ENCODE measurements around the gene HES1. TPM values are rescaled to one million over a fixed set of nuclear protein-coding genes. Genes with fewer than 3 reads are reported as not detected.

Gene HES1
- total and polyA plus RNA-seq, 8 donors, result 18.1 to 133 (median 98.3) TPM

DNA sequence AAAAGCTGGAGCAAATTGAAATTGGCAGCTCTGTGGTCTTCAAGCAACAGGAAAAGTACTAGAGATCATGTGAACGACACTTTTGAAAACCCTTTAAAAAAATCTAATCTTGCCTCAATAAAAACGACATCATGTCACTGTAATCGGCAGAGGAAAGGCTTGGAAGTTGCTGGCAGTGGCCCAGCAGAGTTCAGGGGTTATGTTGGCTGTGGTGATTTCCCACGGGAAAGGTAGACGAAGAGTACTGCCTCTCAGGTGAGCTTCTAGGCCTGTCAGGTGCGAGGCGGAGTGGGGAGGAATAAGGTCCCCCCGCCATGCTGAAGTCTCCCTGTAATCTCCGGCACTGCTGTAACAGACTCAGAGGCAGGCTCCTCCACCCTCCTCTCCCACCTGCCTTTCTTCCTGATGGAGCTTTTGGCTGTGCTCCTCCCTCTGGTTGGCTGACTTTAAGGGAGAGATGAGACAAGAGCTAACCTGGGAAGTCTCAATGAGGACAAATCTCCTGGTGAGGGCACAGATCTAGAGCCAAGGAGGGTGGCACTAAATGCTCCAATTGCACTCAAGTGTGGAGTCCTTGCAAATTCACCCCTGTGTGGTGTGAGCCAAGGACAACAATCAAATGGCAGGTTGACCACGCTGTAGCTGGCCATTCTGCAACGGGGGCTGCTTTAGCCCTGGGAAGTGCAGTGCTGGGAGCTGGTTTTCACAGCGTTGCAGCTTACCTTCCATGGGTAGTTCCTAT is 18.7 kb upstream of the HES1 start:
- TF ChIP-seq, protein P1, sequence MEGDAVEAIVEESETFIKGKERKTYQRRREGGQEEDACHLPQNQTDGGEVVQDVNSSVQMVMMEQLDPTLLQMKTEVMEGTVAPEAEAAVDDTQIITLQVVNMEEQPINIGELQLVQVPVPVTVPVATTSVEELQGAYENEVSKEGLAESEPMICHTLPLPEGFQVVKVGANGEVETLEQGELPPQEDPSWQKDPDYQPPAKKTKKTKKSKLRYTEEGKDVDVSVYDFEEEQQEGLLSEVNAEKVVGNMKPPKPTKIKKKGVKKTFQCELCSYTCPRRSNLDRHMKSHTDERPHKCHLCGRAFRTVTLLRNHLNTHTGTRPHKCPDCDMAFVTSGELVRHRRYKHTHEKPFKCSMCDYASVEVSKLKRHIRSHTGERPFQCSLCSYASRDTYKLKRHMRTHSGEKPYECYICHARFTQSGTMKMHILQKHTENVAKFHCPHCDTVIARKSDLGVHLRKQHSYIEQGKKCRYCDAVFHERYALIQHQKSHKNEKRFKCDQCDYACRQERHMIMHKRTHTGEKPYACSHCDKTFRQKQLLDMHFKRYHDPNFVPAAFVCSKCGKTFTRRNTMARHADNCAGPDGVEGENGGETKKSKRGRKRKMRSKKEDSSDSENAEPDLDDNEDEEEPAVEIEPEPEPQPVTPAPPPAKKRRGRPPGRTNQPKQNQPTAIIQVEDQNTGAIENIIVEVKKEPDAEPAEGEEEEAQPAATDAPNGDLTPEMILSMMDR (IDR thresholded peaks at IDR 0.05), result no peak
- intact Hi-C loops (cut with DNase I), result no loop called here
- Histone ChIP-seq H3K36me3 (no peaks in the 10 kb centered on the region), H3K9me3 (no peaks in the 10 kb centered on the region), H3K4me3 (no peak overlapping the region), H3K27ac (no peak overlapping the region), H3K4me1 (no peaks in the 10 kb centered on the region), H3K27me3 (no peaks in the 10 kb centered on the region)
- DNase-seq, result no peak
- no peak for ATAC-seq

- Histone ChIP-seq H3K36me3 (no peaks in the 10 kb centered on the region), H3K4me3 (no peak overlapping the region), H3K27me3 (no peaks in the 10 kb centered on the region), H3K4me1 (no peaks in the 10 kb centered on the region), H3K9me3 (no peaks in the 10 kb centered on the region), H3K27ac (no peak overlapping the region)
- no peak for DNase-seq
- TF ChIP-seq, protein P1 (IDR thresholded peaks at IDR 0.05), result no peak
- no peak for ATAC-seq
- intact Hi-C loops (cut with DNase I), result no loop called here
Observed at GRCh38 chr3:194118920-194119319, 17.0 kb upstream of the HES1 start.

DNA sequence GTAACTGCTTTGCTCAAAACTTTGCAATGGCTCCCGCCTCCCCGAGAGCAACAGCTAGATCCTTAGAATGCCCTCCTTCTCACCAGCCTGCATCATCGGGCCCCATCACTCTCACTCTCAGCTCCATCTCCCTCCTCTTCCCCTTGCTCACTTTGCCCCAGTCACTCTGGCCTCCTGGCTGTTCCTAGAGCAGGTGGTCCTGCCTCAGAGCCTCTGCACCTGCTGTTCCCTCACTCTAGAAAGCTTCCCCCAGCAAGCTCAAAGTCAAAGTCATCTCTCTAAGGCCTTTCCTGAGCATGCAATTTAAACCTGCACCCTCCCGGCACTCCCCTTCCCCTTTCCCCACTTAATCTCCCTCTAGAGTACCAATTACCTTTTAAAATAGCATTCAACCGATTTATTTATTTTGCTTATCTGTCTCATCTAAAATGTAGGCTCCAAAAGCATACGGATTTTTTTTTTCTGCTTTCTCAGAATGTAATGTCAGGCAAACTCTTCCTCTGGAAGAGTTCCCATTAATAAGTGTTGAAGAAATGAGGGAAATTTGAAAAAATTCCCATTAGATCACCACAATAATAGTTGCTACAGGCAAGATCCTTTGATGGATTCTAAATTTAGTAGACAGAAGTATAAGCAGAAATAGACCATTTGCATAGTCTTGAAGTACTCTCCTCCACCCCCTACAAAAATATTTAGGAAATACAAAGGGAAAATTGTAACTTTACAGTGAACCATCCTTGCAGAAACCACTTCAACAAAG is 15.9 kb upstream of the HES1 start:
- H3K36me3 ChIP-seq, result no peaks in the 10 kb centered on the region
- no peaks in the 10 kb centered on the region for H3K9me3 ChIP-seq
- no peak for DNase-seq
- no peak for ATAC-seq
- no peak overlapping the region for H3K4me3 ChIP-seq
- H3K27ac ChIP-seq, result no peak overlapping the region
- TF ChIP-seq, protein P1 (IDR thresholded peaks at IDR 0.05), result no peak
- no peaks in the 10 kb centered on the region for H3K4me1 ChIP-seq
- intact Hi-C loops (cut with DNase I), result no loop called here
- no peaks in the 10 kb centered on the region for H3K27me3 ChIP-seq

DNA sequence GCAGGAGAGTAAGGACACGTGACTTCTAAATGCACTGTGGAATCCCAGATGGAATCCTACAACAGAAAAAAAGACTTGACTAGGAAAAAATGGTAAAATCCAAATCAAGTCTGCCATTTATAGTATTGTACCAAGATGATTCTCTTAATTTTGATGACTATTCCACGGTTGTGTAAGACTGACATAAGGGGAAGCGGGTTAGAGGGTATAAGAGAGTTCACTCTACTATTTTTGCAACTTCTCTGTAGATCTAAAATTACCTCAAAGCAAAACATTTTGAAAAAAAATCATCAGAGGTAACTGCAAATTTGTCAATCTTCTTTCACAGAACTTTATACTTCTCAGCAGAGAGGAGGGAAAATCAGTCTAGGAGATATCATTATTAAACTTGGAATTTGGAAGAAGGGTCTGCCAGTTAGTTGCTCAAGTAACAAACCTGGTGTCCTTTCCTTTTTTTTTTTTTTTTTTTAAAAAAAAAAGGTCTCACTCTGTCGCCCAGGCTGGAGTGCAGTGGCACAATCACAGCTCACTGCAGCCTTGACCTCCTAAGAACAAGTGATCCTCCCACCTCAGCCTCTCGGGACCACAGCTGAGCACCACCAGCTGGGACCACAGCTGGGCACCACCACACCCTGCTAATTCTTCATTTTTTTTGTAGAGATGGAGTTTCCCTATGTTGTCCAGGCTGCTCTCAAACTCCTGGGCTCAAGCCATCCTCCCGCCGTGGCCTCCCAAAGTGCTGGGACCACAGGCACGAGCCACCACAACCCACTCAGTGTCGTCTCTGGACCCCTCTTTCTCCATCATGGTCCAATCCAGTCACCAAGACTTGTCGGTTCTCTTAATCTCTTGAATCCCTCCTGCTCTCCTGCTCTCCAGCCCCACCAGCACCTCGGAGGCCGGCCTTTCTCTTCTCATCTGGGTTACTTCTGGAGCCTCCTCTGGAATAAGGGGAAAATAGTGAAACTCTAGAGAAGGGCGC is 14.9 kb upstream of the HES1 start:
- H3K36me3 ChIP-seq, result no peaks in the 10 kb centered on the region
- H3K27me3 ChIP-seq, result no peaks in the 10 kb centered on the region
- no peak for ATAC-seq
- H3K4me3 ChIP-seq, result no peak overlapping the region
- H3K27ac ChIP-seq, result no peak overlapping the region
- no peak for DNase-seq
- TF ChIP-seq, protein P1 (IDR thresholded peaks at IDR 0.05), result no peak
- intact Hi-C loops (cut with DNase I), result no loop called here
- H3K4me1 ChIP-seq, result no peaks in the 10 kb centered on the region
- H3K9me3 ChIP-seq, result no peaks in the 10 kb centered on the region

Measured in left lung (tissue), 10 donors.